NCI-H526 treated with DMSO at 0.1 percent for 48 hours (cell line): ENCODE measurements around the gene RAB7B.
A peak's percentile ranks its signal among the peaks of the same experiment; 100 is the strongest.
"Not testable (repeated sequence)": the region's sequence is repeated elsewhere in the genome, so short reads cannot be mapped to it uniquely, and the experiment has no call there.

Experiments used
- DNase-seq: peaks from one replicate; lab custom pipeline; 2025; lab: John Stamatoyannopoulos, UW

Gene RAB7B

GRCh38 chr1:205996641-205997040 lies 6.6 kb downstream of the RAB7B start:
- not testable (repeated sequence) for DNase-seq

GRCh38 chr1:205994346-205994745 lies 8.8 kb downstream of the RAB7B start:
- DNase-seq, result no peak

GRCh38 chr1:205993068-205993467 lies 10.1 kb downstream of the RAB7B start:
- DNase-seq, result no peak

- no peak for DNase-seq
These were observed 10.8 kb downstream of the RAB7B start for GRCh38 chr1:205992218-205992882.

GRCh38 chr1:205991237-205991636 lies 12.0 kb downstream of the RAB7B start:
- DNase-seq, result no peak

- no peak for DNase-seq
These were observed 13.0 kb downstream of the RAB7B start for GRCh38 chr1:205990226-205990625.

GRCh38 chr1:205989786-205990185 lies 13.4 kb downstream of the RAB7B start:
- DNase-seq, result no peak

GRCh38 chr1:205988585-205988995 lies 14.6 kb downstream of the RAB7B start:
- no peak for DNase-seq

- DNase-seq, result no peak
These were observed 16.3 kb downstream of the RAB7B start for GRCh38 chr1:205986861-205987260.

GRCh38 chr1:205986292-205986691 lies 16.9 kb downstream of the RAB7B start:
- DNase-seq, result no peak

- DNase-seq, result no peak
These were observed 17.7 kb downstream of the RAB7B start for GRCh38 chr1:205985330-205986005.

- no peak for DNase-seq
These were observed 19.1 kb downstream of the RAB7B start for GRCh38 chr1:205983925-205984725.

- DNase-seq, result no peak
These were observed 21.9 kb downstream of the RAB7B start for GRCh38 chr1:205981257-205981656.

GRCh38 chr1:205980237-205980870 lies 22.8 kb downstream of the RAB7B start:
- no peak for DNase-seq

- DNase-seq, result no peak
These were observed 23.9 kb downstream of the RAB7B start for GRCh38 chr1:205979301-205979700.

GRCh38 chr1:205978676-205979075 lies 24.5 kb downstream of the RAB7B start:
- no peak for DNase-seq

GRCh38 chr1:205977402-205978014 lies 25.7 kb downstream of the RAB7B start:
- peak; percentile 80 for DNase-seq

GRCh38 chr1:205976708-205977401 lies 26.3 kb downstream of the RAB7B start:
- peak; percentile 89 for DNase-seq

GRCh38 chr1:205976036-205976435 lies 27.2 kb downstream of the RAB7B start:
- no peak for DNase-seq

GRCh38 chr1:205975387-205975998 lies 27.7 kb downstream of the RAB7B start:
- no peak for DNase-seq

- DNase-seq, result no peak
These were observed 28.5 kb downstream of the RAB7B start for GRCh38 chr1:205974712-205975111.
